Fibroblast of skin of left quadriceps (primary cell): Measurements from ENCODE around the gene PSMD13.
"Not testable (repeated sequence)": the region's sequence is repeated elsewhere in the genome, so short reads cannot be mapped to it uniquely, and the experiment has no call there.

Experiments used
- DNase-seq, 2 experiments: peaks; one replicate each; pipeline ENCODE4 v3.0.0-alpha.2; 2013; ENCODE audit warnings: low read depth in 2 of 2

The PSMD13 gene

GRCh38 chr11:236774-237767 is at the start of gene PSMD13:
TSS of gene PSMD13 (plus strand) at chr11:236976. CDS start at chr11:237050, 74 bp downstream.
- peak; percentile 51 for DNase-seq

GRCh38 chr11:189200-189783 is 47.5 kb upstream of the PSMD13 start:
- not testable (repeated sequence) for DNase-seq

GRCh38 chr11:189843-190311 is 46.9 kb upstream of the PSMD13 start:
- DNase-seq: not testable (repeated sequence)

- not testable (repeated sequence) for DNase-seq
Observed at GRCh38 chr11:190546-190945, 46.2 kb upstream of the PSMD13 start.

GRCh38 chr11:191490-192478 is 45.0 kb upstream of the PSMD13 start:
- not testable (repeated sequence) for DNase-seq

- DNase-seq: not testable (repeated sequence)
Observed at GRCh38 chr11:192674-193128, 44.1 kb upstream of the PSMD13 start, which contains the start of gene SCGB1C1. TSS of gene SCGB1C1 (plus strand) at chr11:193078. CDS start at chr11:193100, 22 bp downstream.

- DNase-seq: not testable (repeated sequence)
Observed at GRCh38 chr11:193481-193880, 43.3 kb upstream of the PSMD13 start.

GRCh38 chr11:196786-197731 is 39.7 kb upstream of the PSMD13 start:
- DNase-seq: no peak

GRCh38 chr11:197741-198235 is 39.0 kb upstream of the PSMD13 start:
- DNase-seq: no peak

GRCh38 chr11:198236-198806 is 38.5 kb upstream of the PSMD13 start:
- no peak for DNase-seq

GRCh38 chr11:199004-199581 is 37.7 kb upstream of the PSMD13 start:
- no peak for DNase-seq

- DNase-seq: no peak
Observed at GRCh38 chr11:199782-200181, 37.0 kb upstream of the PSMD13 start.

- DNase-seq: no peak
Observed at GRCh38 chr11:200224-201003, 36.4 kb upstream of the PSMD13 start.

- DNase-seq: no peak
Observed at GRCh38 chr11:201966-202365, 34.8 kb upstream of the PSMD13 start.

- no peak for DNase-seq
Observed at GRCh38 chr11:202490-202889, 34.3 kb upstream of the PSMD13 start.

- no peak for DNase-seq
Observed at GRCh38 chr11:203056-203944, 33.5 kb upstream of the PSMD13 start.

GRCh38 chr11:203945-204586 is 32.7 kb upstream of the PSMD13 start:
- no peak for DNase-seq
